Astrocyte of the hippocampus (primary cell): Measurements from ENCODE around the gene GCNA.

Source experiments
- DNase-seq: peaks from one replicate; pipeline ENCODE4 v3.0.0; 2011; ENCODE audit warnings: low read depth, low spot score

Gene GCNA, protein sequence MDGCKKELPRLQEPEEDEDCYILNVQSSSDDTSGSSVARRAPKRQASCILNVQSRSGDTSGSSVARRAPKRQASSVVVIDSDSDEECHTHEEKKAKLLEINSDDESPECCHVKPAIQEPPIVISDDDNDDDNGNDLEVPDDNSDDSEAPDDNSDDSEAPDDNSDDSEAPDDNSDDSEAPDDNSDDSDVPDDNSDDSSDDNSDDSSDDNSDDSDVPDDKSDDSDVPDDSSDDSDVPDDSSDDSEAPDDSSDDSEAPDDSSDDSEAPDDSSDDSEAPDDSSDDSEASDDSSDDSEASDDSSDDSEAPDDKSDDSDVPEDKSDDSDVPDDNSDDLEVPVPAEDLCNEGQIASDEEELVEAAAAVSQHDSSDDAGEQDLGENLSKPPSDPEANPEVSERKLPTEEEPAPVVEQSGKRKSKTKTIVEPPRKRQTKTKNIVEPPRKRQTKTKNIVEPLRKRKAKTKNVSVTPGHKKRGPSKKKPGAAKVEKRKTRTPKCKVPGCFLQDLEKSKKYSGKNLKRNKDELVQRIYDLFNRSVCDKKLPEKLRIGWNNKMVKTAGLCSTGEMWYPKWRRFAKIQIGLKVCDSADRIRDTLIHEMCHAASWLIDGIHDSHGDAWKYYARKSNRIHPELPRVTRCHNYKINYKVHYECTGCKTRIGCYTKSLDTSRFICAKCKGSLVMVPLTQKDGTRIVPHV

DNA sequence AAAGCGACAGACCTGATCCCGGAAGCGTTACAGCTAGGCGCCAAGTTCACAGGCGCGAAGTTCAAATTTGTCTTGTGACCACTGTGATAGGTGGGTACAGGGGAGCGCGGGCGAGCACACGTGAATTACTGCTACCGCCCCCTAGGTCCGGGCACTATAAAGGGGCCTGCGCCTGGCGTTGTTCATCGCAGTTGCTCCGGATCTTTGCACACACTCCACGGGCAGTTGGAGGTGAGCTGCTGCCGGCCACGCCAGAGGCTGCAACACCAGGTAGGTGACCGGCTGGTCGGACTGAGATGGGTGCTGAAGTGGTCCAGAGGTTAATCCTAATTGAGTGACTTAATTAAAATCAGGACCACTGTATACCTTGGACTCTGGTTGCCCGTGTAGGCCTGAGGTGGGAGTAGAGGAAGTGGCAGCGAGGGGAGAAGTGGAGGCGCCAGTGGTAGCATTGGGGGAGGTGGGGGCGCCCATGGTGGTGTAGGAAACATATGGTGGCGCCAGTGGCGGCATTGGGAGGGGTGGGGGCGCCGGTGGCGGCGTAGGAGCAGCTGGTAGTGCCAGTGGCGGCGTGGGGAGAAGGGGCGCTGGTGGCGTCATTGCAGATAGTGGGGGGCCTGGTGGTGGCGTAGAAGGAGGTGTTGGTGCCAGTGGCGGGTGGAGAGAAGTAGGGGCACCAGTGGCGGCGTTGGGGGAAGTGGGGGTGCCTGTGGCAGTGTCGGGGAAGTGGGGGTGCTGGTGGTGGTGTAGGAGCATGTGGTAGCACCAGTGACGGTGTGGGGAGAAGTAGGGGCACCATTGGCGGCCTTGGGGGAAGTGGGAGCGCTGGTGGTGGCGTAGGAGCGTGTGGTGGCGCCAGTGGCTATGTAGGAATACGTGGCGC, at the start of gene GCNA:
TSS of gene GCNA (plus strand) at position 185 of the 883 bp plus-strand sequence. CDS start 2,385 bp downstream, outside the sequence.
- DNase-seq = no peak

DNA sequence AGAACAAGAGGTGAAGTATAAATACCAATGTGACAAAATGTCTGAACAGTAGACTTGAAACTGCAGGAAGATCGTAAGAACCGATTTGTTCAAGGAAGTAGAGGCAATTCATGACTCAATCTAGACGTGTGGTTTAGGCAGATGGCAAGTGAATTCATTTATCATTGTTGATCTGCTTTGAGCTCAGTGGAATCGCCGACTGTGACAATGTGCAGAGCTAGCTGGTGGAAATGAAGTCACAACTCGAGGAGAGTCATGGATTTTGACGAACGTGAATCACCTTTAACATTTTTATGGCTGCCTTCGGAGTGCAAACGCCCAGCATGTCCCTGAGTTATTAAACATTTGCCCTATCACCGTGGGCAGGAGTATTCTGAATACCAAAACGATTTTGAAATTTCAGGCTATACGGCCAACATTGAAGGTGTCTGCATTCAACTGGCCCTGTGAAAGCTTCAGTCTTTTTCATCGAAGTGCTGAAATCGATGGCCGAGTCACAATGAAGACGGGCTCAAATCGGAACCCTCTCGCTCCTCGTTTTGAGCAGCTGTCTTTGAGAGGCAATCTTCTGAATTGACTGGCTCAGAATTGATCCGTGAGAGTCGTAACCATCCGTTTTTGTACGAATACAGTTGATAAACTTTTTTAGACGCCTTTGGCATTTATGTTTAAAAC, 46.0 kb upstream of the GCNA start:
- peak; percentile 28 for DNase-seq

DNA sequence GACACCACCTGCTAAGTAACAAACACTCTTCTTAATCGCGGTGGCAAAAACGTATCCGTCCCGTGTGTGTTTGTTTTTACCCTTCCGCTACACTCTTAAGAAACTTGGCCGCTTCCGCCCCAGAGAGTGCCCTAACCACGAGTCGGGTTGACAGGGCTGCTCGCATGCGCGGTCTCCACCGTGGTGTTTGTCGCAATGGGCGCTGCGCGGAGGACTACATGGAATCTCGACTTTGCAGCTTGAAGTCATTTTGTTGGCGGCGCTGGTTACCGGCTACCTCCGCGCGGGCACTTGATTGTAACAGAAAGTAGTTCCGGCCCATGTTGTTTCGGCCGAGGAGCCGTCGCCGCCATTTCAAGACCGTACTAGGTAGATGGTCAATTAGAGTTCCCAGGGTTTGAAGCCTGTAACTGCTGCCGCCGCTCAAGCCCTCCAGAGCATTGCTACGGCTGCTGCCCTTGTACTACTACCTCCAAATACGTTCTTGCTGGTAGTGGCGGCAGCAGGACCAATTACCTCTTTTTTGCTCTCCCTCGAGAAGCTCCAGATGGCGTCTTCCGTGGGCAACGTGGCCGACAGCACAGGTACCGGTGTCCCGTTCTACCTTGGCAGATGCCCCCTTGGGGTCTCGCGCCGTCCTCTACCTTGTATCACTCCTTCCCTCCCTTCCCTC, 45.3 kb upstream of the GCNA start, which contains the start of gene OGT:
TSS of gene OGT (plus strand) at position 352 of the 673 bp plus-strand sequence. CDS start at position 548, 196 bp downstream.
- peak; percentile 95 for DNase-seq

DNA sequence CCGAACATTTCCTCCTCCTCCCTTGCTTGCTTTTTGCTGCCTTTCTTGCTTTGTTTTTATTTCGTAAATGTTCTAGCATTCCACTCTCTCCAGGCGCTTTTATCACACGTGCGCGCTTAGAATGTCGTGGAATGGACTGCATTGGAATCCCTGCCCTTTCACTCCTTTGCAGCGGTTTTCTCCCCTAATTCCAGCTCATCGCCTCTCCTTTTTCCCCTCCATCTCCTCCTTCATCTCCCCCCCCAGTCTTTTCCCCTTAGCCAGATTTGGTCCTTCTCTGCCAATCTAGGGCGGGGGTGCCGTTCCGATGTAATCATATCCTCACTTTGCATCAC, 44.8 kb upstream of the GCNA start:
- peak; percentile 13 for DNase-seq

DNA sequence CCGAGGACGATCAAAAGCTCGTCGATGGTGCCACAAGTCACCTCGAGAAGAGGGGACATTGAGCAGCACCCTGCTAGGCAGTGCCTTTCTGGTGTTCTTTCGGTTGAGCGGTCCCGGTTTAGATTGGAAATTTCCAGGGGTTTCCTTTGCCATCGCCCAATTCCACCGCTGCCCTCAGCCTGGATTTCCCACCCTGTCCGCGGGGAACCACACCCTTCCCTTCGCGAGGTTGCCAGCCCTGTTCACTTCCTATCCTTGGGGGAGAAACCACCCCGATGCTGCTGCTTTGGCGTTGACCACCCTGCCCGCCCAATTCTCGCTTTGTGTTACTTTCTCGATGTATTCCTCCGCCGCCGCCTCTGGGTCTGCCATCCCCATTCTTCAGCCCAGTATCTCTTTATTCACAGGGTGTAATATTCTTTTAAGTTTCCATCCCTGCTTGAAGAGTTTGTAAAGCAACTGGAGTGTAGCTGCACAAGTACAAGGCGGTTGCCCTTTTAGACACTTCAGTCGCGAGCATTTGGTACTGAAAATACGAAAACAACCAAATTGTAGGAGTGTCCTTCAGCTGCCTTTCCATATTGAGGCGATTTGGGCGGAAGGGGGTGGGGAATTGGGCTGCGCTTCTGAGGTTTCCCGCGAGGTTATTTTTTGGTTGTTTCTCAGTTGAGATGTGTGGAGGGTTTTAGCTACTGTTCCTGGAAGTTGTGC, 44.2 kb upstream of the GCNA start:
- peak; percentile 55 for DNase-seq

DNA sequence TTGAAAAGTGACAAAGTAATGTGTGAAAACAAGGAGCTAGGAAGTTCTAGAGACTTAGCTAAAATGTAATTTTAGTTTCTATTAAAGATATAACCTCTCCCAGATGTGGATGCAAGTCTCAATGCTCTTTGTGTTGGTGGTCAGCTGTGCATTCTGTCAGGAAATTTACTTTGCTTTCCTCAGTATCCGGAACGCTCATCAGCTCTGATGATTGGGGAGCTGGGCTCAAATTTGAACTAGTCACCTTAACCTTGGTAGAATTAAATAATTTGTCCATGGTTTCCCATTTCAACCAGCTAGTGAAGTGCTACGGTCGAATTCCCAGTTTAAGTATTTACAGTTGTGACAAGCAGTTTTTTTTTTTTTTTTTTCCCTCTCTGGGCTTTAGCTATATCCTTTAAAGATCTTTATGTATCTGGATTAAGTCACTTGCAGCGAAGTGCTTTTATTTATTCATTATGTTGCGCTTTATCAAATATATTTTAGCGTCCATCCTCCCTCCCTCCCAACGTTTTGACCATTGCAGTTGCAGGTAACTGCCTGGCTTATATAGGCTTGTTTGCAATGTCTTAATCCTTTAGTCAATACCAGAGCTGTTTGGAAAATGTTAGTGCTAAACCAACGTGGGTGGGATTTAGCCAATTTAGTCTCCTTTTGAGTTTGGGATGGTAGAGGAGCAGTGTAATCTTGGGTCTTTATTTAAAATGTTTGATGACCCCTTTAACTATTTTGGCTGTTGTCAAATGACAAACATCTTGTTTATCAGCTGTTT, 43.3 kb upstream of the GCNA start:
- peak; percentile 2 for DNase-seq

DNA sequence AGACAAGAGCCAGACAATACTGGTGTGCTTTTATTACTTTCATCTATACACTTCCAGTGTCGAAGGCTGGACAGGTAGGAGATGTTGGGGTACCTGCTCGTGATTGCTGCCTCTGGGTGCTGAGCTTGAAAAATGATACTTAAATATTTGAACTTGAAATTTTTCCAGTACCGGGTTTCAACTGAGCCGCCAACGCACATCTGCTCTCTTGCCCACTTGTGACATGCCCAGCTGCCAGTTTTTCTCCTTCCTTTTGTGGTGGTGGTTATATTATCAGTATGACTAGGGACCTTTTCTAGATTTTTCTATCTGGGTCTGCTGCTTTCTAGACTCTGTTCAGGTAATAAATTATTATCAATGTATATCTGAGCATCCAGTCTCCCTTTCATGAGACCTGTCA, 42.0 kb upstream of the GCNA start:
- DNase-seq = peak; percentile 1

DNA sequence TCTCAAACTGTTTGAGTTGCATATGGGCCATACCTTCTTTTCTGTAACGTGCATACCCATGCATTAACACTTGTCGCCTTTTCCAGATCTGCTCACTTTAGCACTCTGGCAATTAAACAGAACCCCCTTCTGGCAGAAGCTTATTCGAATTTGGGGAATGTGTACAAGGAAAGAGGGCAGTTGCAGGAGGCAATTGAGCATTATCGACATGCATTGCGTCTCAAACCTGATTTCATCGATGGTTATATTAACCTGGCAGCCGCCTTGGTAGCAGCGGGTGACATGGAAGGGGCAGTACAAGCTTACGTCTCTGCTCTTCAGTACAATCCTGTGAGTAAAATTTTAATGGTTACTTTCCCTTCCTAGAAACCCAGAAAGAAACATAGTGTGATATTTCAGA, 40.5 kb upstream of the GCNA start:
- DNase-seq = no peak

DNA sequence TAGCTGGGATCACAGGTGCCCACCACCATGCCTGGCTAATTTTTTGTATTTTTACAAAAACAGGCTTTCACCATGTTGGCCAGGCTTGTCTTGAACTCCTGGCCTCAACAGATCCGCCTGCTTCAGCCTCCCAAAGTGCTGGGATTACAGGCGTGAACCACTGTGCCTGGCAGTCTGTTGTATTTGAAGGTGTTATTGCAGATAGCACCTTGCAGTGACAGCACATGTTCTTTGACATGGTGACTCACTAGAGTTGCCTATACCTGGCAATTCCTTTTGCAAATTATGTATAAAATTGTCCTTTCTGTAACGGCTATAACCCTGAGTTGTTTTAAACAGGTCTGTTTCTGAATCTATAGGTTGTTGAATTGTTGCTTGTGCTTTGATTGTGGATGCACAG, 37.4 kb upstream of the GCNA start:
- no peak for DNase-seq

DNA sequence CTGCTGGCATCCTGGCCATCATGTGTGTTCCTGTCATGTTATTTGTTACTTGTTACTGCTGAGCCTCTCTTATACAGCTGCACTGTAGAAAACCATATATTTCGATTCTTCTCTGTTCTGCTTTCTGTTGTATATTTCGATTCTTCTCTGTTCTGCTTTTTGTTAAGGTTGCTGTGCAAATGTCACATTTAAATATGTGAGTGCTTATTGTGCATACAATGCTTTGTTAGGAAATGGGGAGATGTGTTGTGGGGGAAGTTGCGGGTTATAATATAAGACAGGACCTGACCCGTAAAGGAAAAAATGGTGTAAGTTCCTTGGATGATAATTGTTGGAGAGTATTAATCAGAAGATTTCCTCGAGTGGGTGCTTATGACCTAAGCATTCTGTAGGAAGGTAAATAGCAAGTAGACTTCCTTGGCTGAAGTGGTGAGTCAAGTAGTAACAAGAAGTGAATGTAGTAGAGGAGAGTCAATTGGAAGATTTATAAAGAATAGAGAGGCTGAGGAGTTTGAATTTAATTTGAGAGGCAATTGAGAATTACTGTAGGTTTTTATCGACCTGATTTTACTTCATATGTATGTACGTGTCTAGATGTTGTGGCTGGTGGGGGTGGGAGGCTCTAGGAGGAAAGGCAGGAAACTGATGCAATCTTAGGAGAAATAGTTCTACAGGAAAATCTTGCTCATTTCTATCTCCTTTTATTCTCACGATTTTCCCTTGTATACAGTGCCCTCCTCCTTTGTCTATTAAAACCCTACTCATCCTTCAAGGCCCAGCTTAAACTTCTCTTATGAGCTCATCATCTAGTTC, 36.8 kb upstream of the GCNA start:
- peak; percentile 10 for DNase-seq

DNA sequence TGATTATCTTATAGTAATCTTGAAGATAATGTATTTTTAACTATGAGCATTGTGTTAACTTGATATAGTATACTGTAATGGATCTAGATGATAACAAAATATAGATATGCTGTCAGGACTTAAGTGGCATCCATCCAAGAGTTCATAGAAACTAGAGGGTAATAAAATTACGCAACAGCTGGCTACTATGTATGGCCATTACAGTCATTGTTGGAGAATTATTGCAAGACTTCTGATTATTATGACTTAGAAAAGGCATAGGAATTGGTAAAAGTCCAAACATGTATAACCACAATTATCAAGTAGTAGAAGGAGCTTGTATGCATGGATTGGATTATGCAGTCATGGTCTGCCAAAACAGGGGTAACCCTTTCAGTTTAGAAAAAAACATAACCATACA, 35.8 kb upstream of the GCNA start:
- DNase-seq = no peak

DNA sequence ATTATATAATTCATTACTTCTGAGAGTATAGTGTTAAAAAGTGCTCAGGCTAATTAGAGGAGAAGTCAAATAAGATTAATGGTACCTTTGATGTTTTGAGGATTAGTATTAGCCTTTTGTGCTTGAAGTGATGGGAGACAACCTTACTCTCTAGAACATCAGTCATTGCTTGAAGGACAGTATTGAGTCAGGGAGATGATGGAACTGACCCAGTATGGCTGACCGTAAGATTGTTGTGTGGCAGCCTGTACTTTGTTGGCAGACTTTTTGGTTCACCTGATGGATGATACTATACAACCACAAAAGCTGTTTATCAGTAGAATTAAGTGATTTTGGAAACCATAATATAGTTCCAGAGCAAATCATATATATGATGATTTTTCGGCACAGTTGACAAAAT, 35.4 kb upstream of the GCNA start:
- peak; percentile 2 for DNase-seq

DNA sequence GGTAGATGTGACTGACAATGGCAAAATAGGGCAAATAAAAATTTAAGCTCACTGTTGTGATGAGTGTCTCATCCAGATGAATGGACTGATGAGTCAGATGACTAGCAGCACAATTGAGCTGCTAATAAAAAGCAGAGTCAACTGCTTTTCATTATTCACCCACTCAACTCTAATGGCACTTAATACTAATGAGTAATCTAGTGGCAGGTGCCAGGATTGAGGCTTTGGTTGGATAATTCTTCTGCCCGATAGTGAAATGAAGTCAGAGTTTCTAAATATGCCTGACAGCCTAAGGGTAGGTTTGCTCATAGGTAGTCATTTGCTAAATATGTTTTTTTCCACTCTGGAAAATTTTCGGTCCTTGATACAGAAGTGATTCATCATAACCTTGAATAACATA, 34.9 kb upstream of the GCNA start:
- DNase-seq = peak; percentile 37

DNA sequence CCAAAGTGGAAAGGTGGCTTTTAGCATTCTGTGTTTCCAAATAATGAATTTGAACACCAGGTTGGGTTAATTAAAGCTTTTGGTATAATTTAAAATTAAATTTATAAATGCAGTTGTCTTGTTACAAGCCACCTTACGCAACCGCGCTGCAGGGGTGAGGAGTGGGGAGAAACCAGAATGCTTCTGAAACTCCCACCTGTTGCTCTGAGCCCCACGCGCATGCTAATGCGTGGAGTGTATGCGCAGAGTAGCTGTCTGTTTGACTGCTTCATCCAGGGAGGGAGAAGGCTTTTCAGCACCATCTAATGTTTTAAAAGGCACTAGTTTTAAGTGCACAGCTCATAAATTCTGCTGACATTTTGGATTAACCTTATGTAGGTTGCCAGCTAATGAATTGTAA, 32.9 kb upstream of the GCNA start:
- no peak for DNase-seq

DNA sequence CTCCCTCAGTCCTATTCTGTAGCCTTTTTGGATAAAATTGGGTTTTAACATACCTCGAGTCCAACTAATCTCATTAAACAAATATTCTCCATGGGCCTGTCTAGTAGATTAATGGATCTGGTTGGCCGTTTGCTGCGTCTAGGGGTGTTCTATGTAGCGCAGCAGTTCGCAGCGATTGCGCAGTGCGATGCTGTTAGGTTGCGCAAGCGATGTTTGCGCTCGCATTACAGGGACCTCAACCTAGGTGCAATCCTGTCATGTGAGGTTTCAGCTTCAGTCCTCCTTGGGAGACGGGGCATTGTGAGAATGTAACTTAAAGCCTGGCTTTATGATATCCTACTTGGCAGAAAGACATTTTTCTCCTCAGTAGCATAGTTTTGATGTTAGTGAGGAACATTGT, 31.4 kb upstream of the GCNA start:
- no peak for DNase-seq

DNA sequence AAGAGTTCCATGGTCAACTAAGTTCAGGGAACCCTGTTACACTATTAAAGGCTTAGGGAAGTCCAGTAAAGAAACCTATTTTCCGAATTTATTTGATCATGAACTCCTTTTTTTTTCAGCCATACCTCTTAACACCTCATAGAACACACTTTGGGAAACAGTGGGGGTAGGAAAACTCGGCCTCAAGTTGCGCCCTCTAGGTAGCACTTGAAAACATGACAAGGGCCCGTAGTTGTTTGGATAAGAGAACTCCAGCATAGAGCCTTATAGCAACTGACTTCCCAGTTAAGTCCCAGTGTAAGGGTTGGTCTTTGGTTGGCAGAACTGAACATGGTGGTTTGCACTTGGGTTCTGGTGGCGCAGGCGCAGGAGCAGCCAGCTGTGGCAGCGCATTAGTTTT, 30.9 kb upstream of the GCNA start:
- DNase-seq = no peak

DNA sequence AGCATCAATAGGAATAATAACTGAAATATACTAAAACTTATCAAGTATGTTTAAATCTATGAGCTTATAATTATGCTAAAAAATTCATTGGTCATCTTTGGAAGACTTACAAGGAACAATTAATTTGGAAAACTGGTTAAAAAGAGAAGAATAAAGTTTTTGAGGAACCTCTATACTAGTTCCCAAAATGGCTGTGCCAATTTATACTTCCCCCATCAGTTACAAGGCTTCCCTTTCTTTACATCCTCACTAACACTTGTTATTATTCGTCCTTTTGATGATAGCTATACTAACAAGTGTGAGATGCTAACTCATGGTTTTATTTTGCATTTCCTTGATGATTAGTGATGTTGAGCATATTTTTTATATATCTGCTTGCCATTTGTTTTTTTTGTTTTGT, 28.3 kb upstream of the GCNA start:
- DNase-seq = no peak

DNA sequence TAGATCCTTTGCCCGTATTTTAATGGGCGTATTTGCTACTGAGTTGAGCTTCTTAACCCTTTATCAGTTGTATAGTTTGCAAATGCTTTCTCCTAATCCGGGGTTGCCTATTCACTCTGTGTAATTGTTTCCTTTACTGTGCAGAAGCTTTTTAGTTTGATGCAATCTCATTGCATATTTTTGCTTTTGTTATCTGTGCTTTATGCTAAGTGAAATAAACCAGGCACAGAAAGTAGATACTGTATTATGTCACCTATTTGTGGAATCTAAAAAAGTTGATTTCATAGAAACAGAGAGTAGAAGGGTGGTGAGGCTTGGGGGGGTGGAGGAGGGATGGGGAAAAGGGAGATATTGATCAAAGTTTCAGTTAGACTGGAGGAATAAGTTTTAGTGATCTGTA, 27.7 kb upstream of the GCNA start:
- no peak for DNase-seq

DNA sequence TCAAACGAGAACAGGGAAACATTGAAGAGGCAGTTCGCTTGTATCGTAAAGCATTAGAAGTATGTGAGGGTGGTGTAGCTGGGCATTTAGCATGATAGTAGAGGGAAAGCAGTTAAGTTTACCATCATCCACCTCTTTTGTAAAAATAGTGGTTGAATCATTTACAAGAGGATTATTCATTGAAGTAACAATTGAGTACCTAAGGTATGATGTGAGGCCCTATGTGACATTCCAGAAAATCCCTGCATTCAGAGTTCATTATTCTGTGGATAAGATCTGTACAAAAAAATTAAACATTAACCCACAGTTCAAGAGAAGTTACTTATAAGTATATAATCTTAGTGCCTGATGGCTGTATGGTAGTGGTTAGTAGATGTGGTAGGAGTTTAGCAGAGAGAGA, 22.2 kb upstream of the GCNA start:
- no peak for DNase-seq
